Neural cell (in vitro differentiated cells): Measurements from ENCODE around the gene UQCRC1. TPM values are rescaled to one million over a fixed set of nuclear protein-coding genes. Genes with fewer than 3 reads are reported as not detected.

Experiments
- H2AFZ ChIP-seq: fragments of 200-600, 300-800 bp; sonication (generic), shearing (Covaris generic); 2 replicates; pipeline ENCODE4 v1.6.0; 2014; ENCODE audit warnings: low read depth, mild to moderate bottlenecking, antibody characterized with exemption, low read length, moderate library complexity
- H3F3A ChIP-seq: fragments of 200-600 bp; shearing (Covaris generic); 2 replicates; pipeline ENCODE4 v1.6.1; 2016; ENCODE audit warnings: mild to moderate bottlenecking, moderate library complexity, mixed read lengths, antibody characterized with exemption, low read length; ENCODE audit not compliant: insufficient read depth, poor library complexity, severe bottlenecking
- H3K27ac ChIP-seq: fragments of 200-600, 300-800 bp; sonication (generic), shearing (Covaris generic); 2 replicates; pipeline ENCODE4 v1.5.1; 2014; ENCODE audit warnings: mild to moderate bottlenecking, low read length, moderate library complexity
- H3K27me3 ChIP-seq: fragments of 300-800, 200-600 bp; sonication (generic), shearing (Covaris generic); 2 replicates; pipeline ENCODE4 v1.6.0; 2014; ENCODE audit warnings: mild to moderate bottlenecking, low read depth, low read length, moderate library complexity; ENCODE audit not compliant: insufficient read depth
- H3K36me3 ChIP-seq: fragments of 300-800, 200-600 bp; sonication (generic), shearing (Covaris generic); 2 replicates; pipeline ENCODE4 v1.5.1; 2014; ENCODE audit warnings: mild to moderate bottlenecking, antibody characterized with exemption, low read length, moderate library complexity; ENCODE audit not compliant: insufficient read depth
- H3K4me2 ChIP-seq: fragments of 300-800, 200-600 bp; sonication (generic), shearing (Covaris generic); 2 replicates; pipeline ENCODE4 v1.6.0; 2014; ENCODE audit warnings: mild to moderate bottlenecking, low read length
- H3K4me3 ChIP-seq: fragments of 300-800, 200-600 bp; sonication (generic), shearing (Covaris generic); 2 replicates; pipeline ENCODE4 v1.5.1; 2014; ENCODE audit warnings: mild to moderate bottlenecking, low read length, moderate library complexity
- H3K79me2 ChIP-seq: fragments of 200-600 bp; shearing (Covaris generic); replicated peaks from 2 replicates; pipeline ENCODE4 v1.6.0; 2014; ENCODE audit warnings: mild to moderate bottlenecking, low read length, moderate library complexity; ENCODE audit not compliant: insufficient read depth
- H3K9ac ChIP-seq: fragments of 300-800, 200-600 bp; sonication (generic), shearing (Covaris generic); 2 replicates; pipeline ENCODE4 v1.6.1; 2016; ENCODE audit warnings: mild to moderate bottlenecking, low read length, mixed read lengths
- H3K9me2 ChIP-seq: fragments of 200-600 bp; shearing (Covaris generic); 2 replicates; pipeline ENCODE4 v1.6.1; 2016; ENCODE audit warnings: mild to moderate bottlenecking, low read length, mixed read lengths; ENCODE audit not compliant: insufficient read depth
- H3K9me3 ChIP-seq: fragments of 200-600, 300-800 bp; sonication (generic), shearing (Covaris generic); 2 replicates; pipeline ENCODE4 v1.6.1; 2016; ENCODE audit warnings: mild to moderate bottlenecking, mixed run types, low read length, moderate library complexity, mixed read lengths
- H4K20me1 ChIP-seq: fragments of 200-600 bp; shearing (Covaris generic); 2 replicates; pipeline ENCODE4 v1.6.1; 2016; ENCODE audit warnings: mild to moderate bottlenecking, mixed run types; ENCODE audit not compliant: insufficient read depth
- CTCF ChIP-seq: fragments of 450-650 bp; IDR thresholded peaks from 2 replicates; pipeline ENCODE4 v1.5.1; 2014; ENCODE audit warnings: antibody characterized with exemption, mild to moderate bottlenecking, moderate library complexity; ENCODE audit not compliant: poor library complexity, severe bottlenecking
- EP300 ChIP-seq: fragments of 450-650 bp; conservative IDR thresholded peaks from 2 replicates; pipeline ENCODE4 v1.6.1; 2014; ENCODE audit warnings: antibody characterized with exemption, mild to moderate bottlenecking, moderate library complexity; ENCODE audit not compliant: poor library complexity, severe bottlenecking
- EZH2 ChIP-seq: fragments of 200-600, 300-800 bp; shearing (Covaris generic), sonication (generic); IDR thresholded peaks from 2 replicates; pipeline ENCODE4 v1.6.1; 2014; ENCODE audit warnings: antibody characterized with exemption, low read length, borderline replicate concordance, mild to moderate bottlenecking; ENCODE audit not compliant: insufficient read depth, poor library complexity, severe bottlenecking
- MXI1 ChIP-seq: fragments of 450-650 bp; conservative IDR thresholded peaks from 2 replicates; pipeline ENCODE4 v1.6.1; 2014; ENCODE audit warnings: antibody characterized with exemption, mild to moderate bottlenecking; ENCODE audit not compliant: poor library complexity, severe bottlenecking
- POLR2AphosphoS5 ChIP-seq: IDR thresholded peaks from 2 replicates; pipeline ENCODE4 v1.6.1; 2012
- RAD21 ChIP-seq: fragments of 450-650 bp; conservative IDR thresholded peaks from 2 replicates; pipeline ENCODE4 v1.6.1; 2014; ENCODE audit warnings: antibody characterized with exemption, mild to moderate bottlenecking, moderate library complexity
- REST ChIP-seq: IDR thresholded peaks from 2 replicates; pipeline ENCODE4 v1.6.1; 2012; ENCODE audit warnings: borderline replicate concordance
- SMC3 ChIP-seq: fragments of 450-650 bp; conservative IDR thresholded peaks from 2 replicates; pipeline ENCODE4 v1.6.1; 2014; ENCODE audit warnings: antibody characterized with exemption, mild to moderate bottlenecking, moderate library complexity; ENCODE audit not compliant: poor library complexity
- TAF1 ChIP-seq: IDR thresholded peaks from 2 replicates; pipeline ENCODE4 v1.6.1; 2012; ENCODE audit warnings: low read depth
- polyA plus RNA-seq: library from polyadenylated mRNA; depleted of rRNA; stranded (reverse); fragments of >200 nt; gene quantifications from 2 replicates; pipeline ENCODE4 v1.2.3, GENCODE V29; 2014

UQCRC1 gene
- polyA plus RNA-seq, 1 donor from 2014 or later, result 333 TPM

- H3K27me3 ChIP-seq, result no peaks in the 10 kb centered on the region
- TF ChIP-seq REST (no peak), TAF1 (no peak), POLR2AphosphoS5 (no peak), SMC3 (no peak), RAD21 (no peak), EZH2 (no peak), EP300 (no peak), MXI1 (no peak), CTCF (no peak)
- no peak overlapping the region for H3K27ac ChIP-seq
- H3K79me2 ChIP-seq, result no peaks in the 10 kb centered on the region
- H3F3A ChIP-seq, result no peaks in the 10 kb centered on the region
- H3K9me2 ChIP-seq, result no peaks in the 10 kb centered on the region
- no peak overlapping the region for H3K4me3 ChIP-seq
- H3K36me3 ChIP-seq, result no peaks in the 10 kb centered on the region
- no peak overlapping the region for H3K4me2 ChIP-seq
- H2AFZ ChIP-seq, result no peak overlapping the region
- H3K9ac ChIP-seq, result no peak overlapping the region
- H3K9me3 ChIP-seq, result no peaks in the 10 kb centered on the region
- H4K20me1 ChIP-seq, result no peaks in the 10 kb centered on the region
Observed at GRCh38 chr3:48569808-48570450, 39.5 kb downstream of the UQCRC1 start.

GRCh38 chr3:48569400-48569799 is 40.0 kb downstream of the UQCRC1 start:
- Histone ChIP-seq H3K9me2 (no peaks in the 10 kb centered on the region), H3K27me3 (no peaks in the 10 kb centered on the region), H3K9ac (no peak overlapping the region), H4K20me1 (no peaks in the 10 kb centered on the region), H3K4me3 (no peak overlapping the region), H3K27ac (no peak overlapping the region), H3K4me2 (no peak overlapping the region), H3K9me3 (no peaks in the 10 kb centered on the region), H3K79me2 (no peaks in the 10 kb centered on the region), H2AFZ (no peak overlapping the region), H3K36me3 (no peaks in the 10 kb centered on the region), H3F3A (no peaks in the 10 kb centered on the region)
- no peak for TF ChIP-seq REST
- TF ChIP-seq EP300, result no peak
- TF ChIP-seq EZH2, result no peak
- no peak for TF ChIP-seq POLR2AphosphoS5
- no peak for TF ChIP-seq CTCF
- no peak for TF ChIP-seq RAD21
- no peak for TF ChIP-seq TAF1
- no peak for TF ChIP-seq MXI1
- TF ChIP-seq SMC3, result no peak
